Mesenchymal stem cell (in vitro differentiated cells and primary cell): ENCODE results near the gene BRAF.
A peak's percentile ranks its signal among the peaks of the same experiment; 100 is the strongest.

Experiments used
- DNase-seq: peaks from one replicate; pipeline ENCODE4 v3.0.0-alpha.2; 2013
- H2AFZ ChIP-seq: one replicate; pipeline ENCODE4 v1.6.1; 2013; ENCODE audit warnings: low read depth, mild to moderate bottlenecking, control low read depth, inconsistent platforms, low read length, moderate library complexity
- H2AK5ac ChIP-seq: 2 replicates; pipeline ENCODE4 v1.6.1; 2013; ENCODE audit warnings: low read length, moderate library complexity, mild to moderate bottlenecking, inconsistent platforms; ENCODE audit not compliant: severe bottlenecking
- H2BK120ac ChIP-seq: one replicate; pipeline ENCODE4 v1.6.1; 2013; ENCODE audit warnings: low read depth, mild to moderate bottlenecking, inconsistent platforms, low read length, moderate library complexity
- H2BK12ac ChIP-seq, 2 experiments: one replicate each; pipeline ENCODE4 v1.6.1; 2013; ENCODE audit warnings: inconsistent platforms in 2 of 2, low read length in 2 of 2, mild to moderate bottlenecking in 2 of 2, moderate library complexity in 2 of 2, control low read depth in 1 of 2
- H2BK15ac ChIP-seq: one replicate; pipeline ENCODE4 v1.6.1; 2013; ENCODE audit warnings: mild to moderate bottlenecking, low read depth, inconsistent platforms; ENCODE audit not compliant: poor library complexity, severe bottlenecking
- H2BK5ac ChIP-seq: 2 replicates; pipeline ENCODE4 v1.6.1; 2013; ENCODE audit warnings: low read depth, mild to moderate bottlenecking, low read length, control low read depth, inconsistent platforms; ENCODE audit not compliant: poor library complexity, severe bottlenecking
- H3K14ac ChIP-seq, 2 experiments: one replicate each; pipeline ENCODE4 v1.6.1; 2013; ENCODE audit warnings: inconsistent platforms in 2 of 2, low read length in 2 of 2, control low read depth in 1 of 2, mild to moderate bottlenecking in 1 of 2, moderate library complexity in 1 of 2
- H3K18ac ChIP-seq, 2 experiments: one replicate each; pipeline ENCODE4 v1.6.1; 2013; ENCODE audit warnings: inconsistent platforms in 2 of 2, low read length in 2 of 2, control low read depth in 1 of 2, low read depth in 1 of 2, mild to moderate bottlenecking in 1 of 2
- H3K23ac ChIP-seq, 2 experiments: one replicate each; pipeline ENCODE4 v1.6.1; 2013; ENCODE audit warnings: inconsistent platforms in 2 of 2, low read length in 2 of 2, mild to moderate bottlenecking in 2 of 2, moderate library complexity in 2 of 2, control low read depth in 1 of 2
- H3K27ac ChIP-seq: 2 replicates; pipeline ENCODE4 v1.5.1; 2013; ENCODE audit warnings: mild to moderate bottlenecking, moderate library complexity, low read length, control low read depth, inconsistent platforms; ENCODE audit not compliant: poor library complexity, severe bottlenecking
- H3K27me3 ChIP-seq, 2 experiments: 2 replicates each; pipeline versions ENCODE4 v1.6.1 to v1.7.0; 2013; ENCODE audit warnings: low read length in 2 of 2, mild to moderate bottlenecking in 2 of 2, moderate library complexity in 2 of 2, control low read depth in 1 of 2, inconsistent platforms in 1 of 2; ENCODE audit not compliant: control insufficient read depth in 1 of 2, insufficient read depth in 1 of 2
- H3K36me3 ChIP-seq, 2 experiments: 2 replicates each; pipeline versions ENCODE4 v1.6.1 to v1.7.0; 2013; ENCODE audit warnings: low read length in 2 of 2, control low read depth in 1 of 2, inconsistent platforms in 1 of 2, low read depth in 1 of 2, mild to moderate bottlenecking in 1 of 2; ENCODE audit not compliant: insufficient read depth in 2 of 2, control insufficient read depth in 1 of 2
- H3K4ac ChIP-seq, 2 experiments: one replicate each; pipeline ENCODE4 v1.6.1; 2013; ENCODE audit warnings: inconsistent platforms in 2 of 2, low read length in 2 of 2, mild to moderate bottlenecking in 2 of 2, moderate library complexity in 2 of 2, control low read depth in 1 of 2, low read depth in 1 of 2
- H3K4me1 ChIP-seq: 2 replicates; pipeline ENCODE4 v1.6.1; 2013; ENCODE audit warnings: low read depth, low read length, control low read depth; ENCODE audit not compliant: control insufficient read depth, insufficient read depth
- H3K4me2 ChIP-seq: 2 replicates; pipeline ENCODE4 v1.6.1; 2013; ENCODE audit warnings: low read length, mild to moderate bottlenecking, inconsistent platforms; ENCODE audit not compliant: poor library complexity, severe bottlenecking
- H3K4me3 ChIP-seq, 2 experiments: 2 replicates each; pipeline versions ENCODE4 v1.5.1 to v1.7.0; 2013; ENCODE audit warnings: low read length in 2 of 2, mild to moderate bottlenecking in 2 of 2, control low read depth in 1 of 2, low read depth in 1 of 2; ENCODE audit not compliant: insufficient read depth in 1 of 2
- H3K79me1 ChIP-seq: replicated peaks from 2 replicates; pipeline ENCODE4 v1.6.1; 2013; ENCODE audit warnings: mild to moderate bottlenecking, control low read depth, low read length, inconsistent platforms; ENCODE audit not compliant: poor library complexity, severe bottlenecking
- H3K9ac ChIP-seq: 2 replicates; pipeline ENCODE4 v1.7.0; 2013; ENCODE audit warnings: mild to moderate bottlenecking, low read length, moderate library complexity
- H3K9me3 ChIP-seq: 2 replicates; pipeline ENCODE4 v1.7.0; 2013; ENCODE audit warnings: mild to moderate bottlenecking, low read length; ENCODE audit not compliant: control insufficient read depth
- H4K8ac ChIP-seq: one replicate; pipeline ENCODE4 v1.6.1; 2013; ENCODE audit warnings: inconsistent platforms, mild to moderate bottlenecking, low read length, moderate library complexity
- H4K91ac ChIP-seq: one replicate; pipeline ENCODE4 v1.6.1; 2013; ENCODE audit warnings: mild to moderate bottlenecking, low read length, inconsistent platforms
- WGBS: methylation state at CpG from one replicate; pipeline ENCODE4 v1.1.7; 2013; ENCODE audit warnings: mixed read lengths; 5-methylcytosine and 5-hydroxymethylcytosine counted together

The BRAF gene

GRCh38 chr7:140810830-140811556 is 113.7 kb downstream of the BRAF start:
- no peak overlapping the region for H4K91ac ChIP-seq
- H3K9me3 ChIP-seq, result no peaks in the 10 kb centered on the region
- H3K4ac ChIP-seq, result no peak overlapping the region
- H3K18ac ChIP-seq, result no peak overlapping the region
- no peak overlapping the region for H3K14ac ChIP-seq
- no peak overlapping the region for H3K27ac ChIP-seq
- H3K36me3 ChIP-seq, result peaks cover 0 to 5% of the 10 kb centered on the region in 2 experiments
- no peak overlapping the region for H2BK120ac ChIP-seq
- H4K8ac ChIP-seq, result no peak overlapping the region
- H2BK5ac ChIP-seq, result no peak overlapping the region
- no peak overlapping the region for H3K4me2 ChIP-seq
- DNase-seq, result peak; percentile 78
- peak overlapping the region; percentile 16 for H3K9ac ChIP-seq
- H3K4me1 ChIP-seq, result no peaks in the 10 kb centered on the region
- no peak overlapping the region for H2BK12ac ChIP-seq
- 34% methylated on average over 3 of the region's 5 CpGs for WGBS
- no peak overlapping the region for H2AK5ac ChIP-seq
- H2BK15ac ChIP-seq, result no peak overlapping the region
- H3K23ac ChIP-seq, result no peak overlapping the region
- H2AFZ ChIP-seq, result no peak overlapping the region
- H3K79me1 ChIP-seq, result peaks cover 12% of the 10 kb centered on the region
- no peaks in the 10 kb centered on the region for H3K27me3 ChIP-seq
- H3K4me3 ChIP-seq, result no peak overlapping the region

- 95% methylated on average over 8 of the region's 9 CpGs for WGBS
- Histone ChIP-seq H3K27me3 (no peaks in the 10 kb centered on the region), H3K4ac (no peak overlapping the region), H2AFZ (no peak overlapping the region), H2AK5ac (no peak overlapping the region), H3K9me3 (no peaks in the 10 kb centered on the region), H3K23ac (no peak overlapping the region), H4K8ac (no peak overlapping the region), H3K9ac (peak overlapping the region; percentile 16), H3K36me3 (peaks cover 0 to 11% of the 10 kb centered on the region in 2 experiments), H3K14ac (no peak overlapping the region), H2BK120ac (no peak overlapping the region), H3K79me1 (peaks cover 14% of the 10 kb centered on the region), H3K18ac (no peak overlapping the region), H2BK12ac (no peak overlapping the region), H3K27ac (no peak overlapping the region), H4K91ac (no peak overlapping the region), H2BK5ac (no peak overlapping the region), H2BK15ac (no peak overlapping the region), H3K4me2 (no peak overlapping the region), H3K4me1 (no peaks in the 10 kb centered on the region), H3K4me3 (no peak overlapping the region)
- no peak for DNase-seq
These were observed 114.3 kb downstream of the BRAF start for GRCh38 chr7:140810385-140810784.

GRCh38 chr7:140778975-140779374 is 145.8 kb downstream of the BRAF start:
- Histone ChIP-seq H3K4me1 (no peaks in the 10 kb centered on the region), H4K8ac (no peak overlapping the region), H3K23ac (no peak overlapping the region), H3K18ac (no peak overlapping the region), H3K27me3 (no peaks in the 10 kb centered on the region), H2AK5ac (no peak overlapping the region), H2AFZ (no peak overlapping the region), H3K4me2 (no peak overlapping the region), H3K14ac (no peak overlapping the region), H3K4me3 (no peak overlapping the region), H4K91ac (no peak overlapping the region), H3K79me1 (no peaks in the 10 kb centered on the region), H2BK15ac (no peak overlapping the region), H2BK12ac (no peak overlapping the region), H3K4ac (no peak overlapping the region), H3K27ac (no peak overlapping the region), H3K36me3 (peaks cover 9 to 83% of the 10 kb centered on the region in 2 experiments), H3K9me3 (no peaks in the 10 kb centered on the region), H2BK120ac (no peak overlapping the region), H3K9ac (no peak overlapping the region), H2BK5ac (no peak overlapping the region)
- WGBS, result 70% methylated on average over 1 of the region's 2 CpGs
- DNase-seq, result no peak

GRCh38 chr7:140778568-140778967 is 146.2 kb downstream of the BRAF start:
- H2BK120ac ChIP-seq, result no peak overlapping the region
- H2BK15ac ChIP-seq, result no peak overlapping the region
- H3K79me1 ChIP-seq, result no peaks in the 10 kb centered on the region
- H3K14ac ChIP-seq, result no peak overlapping the region
- H2BK5ac ChIP-seq, result no peak overlapping the region
- H3K18ac ChIP-seq, result no peak overlapping the region
- H3K4ac ChIP-seq, result no peak overlapping the region
- H2BK12ac ChIP-seq, result no peak overlapping the region
- peaks cover 9 to 83% of the 10 kb centered on the region in 2 experiments for H3K36me3 ChIP-seq
- 100% methylated on average over 1 of the region's 1 CpG for WGBS
- H4K8ac ChIP-seq, result no peak overlapping the region
- H3K9me3 ChIP-seq, result no peaks in the 10 kb centered on the region
- no peak overlapping the region for H3K23ac ChIP-seq
- no peak overlapping the region for H3K27ac ChIP-seq
- no peak overlapping the region for H3K4me2 ChIP-seq
- H4K91ac ChIP-seq, result no peak overlapping the region
- H3K27me3 ChIP-seq, result no peaks in the 10 kb centered on the region
- no peaks in the 10 kb centered on the region for H3K4me1 ChIP-seq
- H2AK5ac ChIP-seq, result no peak overlapping the region
- no peak overlapping the region for H3K4me3 ChIP-seq
- no peak overlapping the region for H3K9ac ChIP-seq
- no peak overlapping the region for H2AFZ ChIP-seq
- no peak for DNase-seq
